K562 (cell line): ENCODE data around the gene CPED1. TPM values are rescaled to one million over a fixed set of nuclear protein-coding genes. Genes with fewer than 3 reads are reported as not detected.

Source experiments
- ETS1 ChIP-seq: conservative IDR thresholded peaks from 2 replicates; pipeline ENCODE4 v1.6.1; 2011; ENCODE audit warnings: low read depth, mild to moderate bottlenecking, low read length; ENCODE audit not compliant: control insufficient read depth
- FOXK1 ChIP-seq: sonication (generic); formaldehyde crosslinking; IDR thresholded peaks from 2 replicates; pipeline ENCODE4 v1.8.0; 2022; ENCODE audit warnings: missing genetic modification reagents, mild to moderate bottlenecking, borderline replicate concordance
- GTF3C2 ChIP-seq: IDR thresholded peaks from 3 replicates; pipeline ENCODE4 v1.6.1; 2011; ENCODE audit warnings: borderline replicate concordance, mild to moderate bottlenecking, moderate library complexity; ENCODE audit not compliant: insufficient read length; ENCODE audit errors: extremely low read depth
- HOXB6 ChIP-seq: fragments of 250-450 bp; sonication (Bioruptor Pico); IDR thresholded peaks from 2 replicates; pipeline ENCODE4 v1.5.1; 2022; ENCODE audit warnings: mild to moderate bottlenecking, borderline replicate concordance
- MAFG ChIP-seq: fragments of 450-650 bp; conservative IDR thresholded peaks from 2 replicates; pipeline ENCODE4 v1.6.1; 2016; ENCODE audit warnings: missing genetic modification characterization, missing compliant biosample characterization
- MTA3 ChIP-seq: fragments of 450-650 bp; formaldehyde crosslinking; IDR thresholded peaks from 2 replicates; pipeline ENCODE4 v1.6.1; 2017; ENCODE audit warnings: mild to moderate bottlenecking, borderline replicate concordance
- NFXL1 ChIP-seq: fragments of 450-650 bp; formaldehyde crosslinking; IDR thresholded peaks from 2 replicates; pipeline ENCODE4 v1.4.0; 2021; ENCODE audit warnings: mild to moderate bottlenecking
- PBX2 ChIP-seq, 2 experiments: IDR thresholded peaks in 1 of 2; conservative IDR thresholded peaks in 1 of 2; 2 replicates each; pipeline ENCODE4 v1.6.1; 2016; ENCODE audit warnings: low read depth in 2 of 2, mild to moderate bottlenecking in 1 of 2, missing compliant biosample characterization in 1 of 2, missing genetic modification characterization in 1 of 2, moderate library complexity in 1 of 2
- PHB ChIP-seq: fragments of 250-450 bp; sonication (Bioruptor Pico); IDR thresholded peaks from 2 replicates; pipeline ENCODE4 v1.5.0; 2021
- TAF1 ChIP-seq: IDR thresholded peaks from 2 replicates; pipeline ENCODE4 v1.6.1; 2011; ENCODE audit warnings: mild to moderate bottlenecking, low read length, moderate library complexity; ENCODE audit not compliant: insufficient read depth, control insufficient read depth, severe bottlenecking; ENCODE audit errors: extremely low read depth
- ZNF561 ChIP-seq: fragments of 450-650 bp; formaldehyde crosslinking; conservative IDR thresholded peaks from 2 replicates; pipeline ENCODE4 v1.4.0; 2020; ENCODE audit warnings: mild to moderate bottlenecking, moderate library complexity
- ZNF584 ChIP-seq: fragments of 200-800 bp; sonication (Bioruptor generic); IDR thresholded peaks from 2 replicates; pipeline ENCODE4 v1.6.1; 2016; ENCODE audit warnings: low read depth, mild to moderate bottlenecking, missing genetic modification characterization, missing compliant biosample characterization
- polyA plus RNA-seq, 8 experiments: library from polyadenylated mRNA; depleted of rRNA in 4 of 8; stranded (reverse) in 5 of 8; unstranded in 3 of 8; fragments of >200 nt; fragmentation: Nextera tagmentation in 2 of 8; fragmentation: Illumina TruSeq in 1 of 8; extraction: Ambion mirVana in 2 of 8; extraction: Trizol in 1 of 8; gene quantifications; 2 replicates each; pipeline versions ENCODE4 v1.2.1 to v1.2.3, GENCODE V29; 2011 to 2014; ENCODE audit warnings: inconsistent platforms in 1 of 8, missing spikeins in 1 of 8
- total RNA-seq, 7 experiments: library from RNA; depleted of rRNA in 6 of 7; stranded (reverse); fragments of >200 nt in 6 of 7; fragmentation: Illumina TruSeq in 2 of 7; extraction: Trizol in 2 of 7; gene quantifications; 2 replicates each; pipeline versions ENCODE4 v1.2.1 to v1.2.3, GENCODE V29; 2011 to 2021; ENCODE audit warnings: low replicate concordance in 1 of 7
- TF ChIP-seq, protein P1 (sequence below), 2 experiments: fragments of 250-450 bp in 1 of 2; fragments of 450-650 bp in 1 of 2; sonication (Bioruptor Pico) in 1 of 2; IDR thresholded peaks; 2 replicates each; pipeline versions ENCODE4 v1.6.1 to v1.8.0; 2016 to 2021; ENCODE audit warnings: mild to moderate bottlenecking in 2 of 2, moderate library complexity in 2 of 2, missing compliant biosample characterization in 1 of 2, missing genetic modification characterization in 1 of 2
- TF ChIP-seq, protein P2 (sequence below): fragments of 150-350 bp; IDR thresholded peaks from 2 replicates; pipeline ENCODE4 v1.6.1; 2014; ENCODE audit warnings: low read depth, mild to moderate bottlenecking, low read length, borderline replicate concordance

CPED1 gene
- total and polyA plus RNA-seq, 9 of the 15 experiments (the other 6 are each of a cell fraction or from before 2014, with no cell fraction given): 195 to 393 (median 290) TPM

- no peak for TF ChIP-seq GTF3C2
- TF ChIP-seq, protein P1, sequence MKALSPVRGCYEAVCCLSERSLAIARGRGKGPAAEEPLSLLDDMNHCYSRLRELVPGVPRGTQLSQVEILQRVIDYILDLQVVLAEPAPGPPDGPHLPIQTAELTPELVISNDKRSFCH (CRISPR knock-in tag; IDR thresholded peaks at IDR 0.05): no peak
- TF ChIP-seq, protein P1 (tag; IDR thresholded peaks at IDR 0.05): peak; percentile 39; the same call in 1 of the 2 replicates
- TF ChIP-seq ZNF561 (CRISPR knock-in tag): no peak
- TF ChIP-seq MTA3: peak; percentile 46; the same call in 1 of the 2 replicates
- no peak for TF ChIP-seq NFXL1
- TF ChIP-seq HOXB6: no peak
- no peak for TF ChIP-seq ETS1
- TF ChIP-seq MAFG (tag): no peak
- TF ChIP-seq, protein P2, sequence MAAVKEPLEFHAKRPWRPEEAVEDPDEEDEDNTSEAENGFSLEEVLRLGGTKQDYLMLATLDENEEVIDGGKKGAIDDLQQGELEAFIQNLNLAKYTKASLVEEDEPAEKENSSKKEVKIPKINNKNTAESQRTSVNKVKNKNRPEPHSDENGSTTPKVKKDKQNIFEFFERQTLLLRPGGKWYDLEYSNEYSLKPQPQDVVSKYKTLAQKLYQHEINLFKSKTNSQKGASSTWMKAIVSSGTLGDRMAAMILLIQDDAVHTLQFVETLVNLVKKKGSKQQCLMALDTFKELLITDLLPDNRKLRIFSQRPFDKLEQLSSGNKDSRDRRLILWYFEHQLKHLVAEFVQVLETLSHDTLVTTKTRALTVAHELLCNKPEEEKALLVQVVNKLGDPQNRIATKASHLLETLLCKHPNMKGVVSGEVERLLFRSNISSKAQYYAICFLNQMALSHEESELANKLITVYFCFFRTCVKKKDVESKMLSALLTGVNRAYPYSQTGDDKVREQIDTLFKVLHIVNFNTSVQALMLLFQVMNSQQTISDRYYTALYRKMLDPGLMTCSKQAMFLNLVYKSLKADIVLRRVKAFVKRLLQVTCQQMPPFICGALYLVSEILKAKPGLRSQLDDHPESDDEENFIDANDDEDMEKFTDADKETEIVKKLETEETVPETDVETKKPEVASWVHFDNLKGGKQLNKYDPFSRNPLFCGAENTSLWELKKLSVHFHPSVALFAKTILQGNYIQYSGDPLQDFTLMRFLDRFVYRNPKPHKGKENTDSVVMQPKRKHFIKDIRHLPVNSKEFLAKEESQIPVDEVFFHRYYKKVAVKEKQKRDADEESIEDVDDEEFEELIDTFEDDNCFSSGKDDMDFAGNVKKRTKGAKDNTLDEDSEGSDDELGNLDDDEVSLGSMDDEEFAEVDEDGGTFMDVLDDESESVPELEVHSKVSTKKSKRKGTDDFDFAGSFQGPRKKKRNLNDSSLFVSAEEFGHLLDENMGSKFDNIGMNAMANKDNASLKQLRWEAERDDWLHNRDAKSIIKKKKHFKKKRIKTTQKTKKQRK: no peak
- TF ChIP-seq PHB (CRISPR knock-in tag): no peak
- no peak for TF ChIP-seq FOXK1
- TF ChIP-seq TAF1: no peak
- TF ChIP-seq PBX2 (CRISPR knock-in tag; IDR thresholded peaks at IDR 0.05; ENCODE audit: low read depth): no peak
- TF ChIP-seq PBX2 (tag; conservative IDR thresholded peaks at IDR 0.05; ENCODE audit: low read depth): peak; percentile 15; the same call in 1 of the 2 replicates
- no peak; the same call in 1 of the 2 replicates for TF ChIP-seq ZNF584 (CRISPR knock-in tag)
Observed at GRCh38 chr7:121041516-121042148, 53.1 kb downstream of the CPED1 start (continued).
